Sigmoid colon (tissue), 7 donors: ENCODE data around the gene CTPS2. TPM values are rescaled to one million over a fixed set of nuclear protein-coding genes. Genes with fewer than 3 reads are reported as not detected.
A peak's percentile ranks its signal among the peaks of the same experiment; 100 is the strongest.

Experiments
- DNase-seq: peaks from one replicate; pipeline ENCODE4 v3.0.0-alpha.2; 2019
- H3K27ac ChIP-seq, 4 donors: fragments of 200-600 bp; sonication (generic); one replicate each; pipeline ENCODE4 v1.5.1; 2016 to 2019; ENCODE audit warnings: mild to moderate bottlenecking in 1 of 4
- H3K27me3 ChIP-seq, 3 donors: fragments of 200-600 bp; sonication (generic); one replicate each; pipeline ENCODE4 v1.5.1; 2019; ENCODE audit warnings: mild to moderate bottlenecking in 1 of 3
- H3K36me3 ChIP-seq, 4 donors: fragments of 200-600 bp; sonication (generic); one replicate each; pipeline ENCODE4 v1.5.1; 2016 to 2019
- H3K4me1 ChIP-seq, 4 donors: fragments of 200-600 bp; sonication (generic); one replicate each; pipeline ENCODE4 v1.5.1; 2017 to 2019
- H3K4me3 ChIP-seq, 4 donors: fragments of 200-600 bp; sonication (generic); one replicate each; pipeline ENCODE4 v1.5.1; 2017 to 2019; ENCODE audit warnings: mild to moderate bottlenecking in 2 of 4, moderate library complexity in 1 of 4
- H3K9me3 ChIP-seq, 4 donors: fragments of 200-600 bp in 3 of 4; sonication (generic) in 3 of 4; one replicate each; pipeline versions ENCODE4 v1.5.1 to v1.6.1; 2013 to 2019
- EP300 ChIP-seq, 4 donors: sonication (generic); formaldehyde crosslinking; IDR thresholded peaks; one replicate each; pipeline ENCODE4 v1.6.1; 2017; ENCODE audit warnings: antibody characterized with exemption in 4 of 4
- POLR2A ChIP-seq, 2 donors: fragments of 450-650 bp; IDR thresholded peaks; one replicate each; pipeline ENCODE4 v1.6.1; 2016; ENCODE audit warnings: antibody characterized with exemption in 2 of 2, mild to moderate bottlenecking in 2 of 2, moderate library complexity in 2 of 2
- POLR2AphosphoS5 ChIP-seq, 4 donors: sonication (generic); formaldehyde crosslinking; IDR thresholded peaks; one replicate each; pipeline ENCODE4 v1.6.1; 2017; ENCODE audit warnings: antibody characterized with exemption in 4 of 4
- WGBS, 2 donors: extraction: QIAGEN DNeasy Blood & Tissue Kit; methylation state at CpG; one replicate each; pipeline ENCODE4 v1.1.7; 2013; 5-methylcytosine and 5-hydroxymethylcytosine counted together
- intact Hi-C: fragments of 100-400 bp; cut with DNase I; formaldehyde crosslinking; loops from one replicate; pipeline ENCODE4 v1.15.1; 2023
- polyA plus RNA-seq, 3 donors: library from polyadenylated mRNA; stranded (reverse); fragments of 200-250 nt; gene quantifications; one replicate each; pipeline ENCODE4 v1.2.3, GENCODE V29; 2013
- total RNA-seq, 4 donors: library from RNA; depleted of rRNA; stranded (reverse); fragments of >200 nt; gene quantifications; one replicate each; pipeline ENCODE4 v1.1.0, GENCODE V29; 2016
- TF ChIP-seq, protein P1 (sequence below), 4 experiments: fragments of 450-650 bp in 3 of 4; fragments of 200-600 bp in 1 of 4; IDR thresholded peaks; one replicate each; pipeline ENCODE4 v1.5.1; 2016 to 2019; ENCODE audit warnings: antibody characterized with exemption in 4 of 4, mild to moderate bottlenecking in 3 of 4, moderate library complexity in 2 of 4
- donor health status: healthy with polysubstance abuse.
- donor health status: Bipolar disorder and iron deficiency.
- donor health status: healthy.

Gene CTPS2
- total and polyA plus RNA-seq, 7 donors = 6.0 to 23.0 (median 11.7) TPM

DNA sequence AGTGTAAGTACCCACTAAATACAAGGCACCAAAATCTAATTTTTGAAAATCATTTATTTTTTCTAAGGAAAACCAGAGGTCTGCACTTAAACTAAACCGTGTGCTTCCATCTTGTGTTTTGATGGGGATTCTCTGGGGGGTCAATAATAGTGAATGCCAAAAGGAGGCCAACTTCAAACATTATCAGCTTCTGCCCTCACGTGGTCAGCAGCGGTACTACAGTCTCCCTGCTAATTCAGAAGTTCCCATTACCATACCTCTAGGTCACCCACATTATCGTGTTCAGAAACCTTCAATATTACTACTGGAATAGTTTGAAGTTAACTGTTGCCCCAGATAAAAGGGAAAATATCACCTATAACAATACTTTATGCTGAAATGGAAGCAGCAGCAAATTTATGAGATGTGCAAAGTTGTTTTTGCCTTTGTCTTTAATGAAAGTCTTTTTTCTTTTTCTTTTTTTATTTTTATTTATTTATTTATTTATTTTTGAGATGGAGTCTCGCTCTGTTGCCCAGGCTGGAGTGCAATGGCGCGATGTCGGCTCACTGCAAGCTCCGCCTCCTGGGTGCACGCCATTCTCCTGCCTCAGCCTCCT lies 17.3 kb downstream of the CTPS2 start:
- no peak for DNase-seq
- Histone ChIP-seq H3K9me3 (no peaks in the 10 kb centered on the region), H3K36me3 (peaks cover 0 to 32% (median 0%) of the 10 kb centered on the region in 4 donors), H3K27me3 (no peaks in the 10 kb centered on the region), H3K4me1 (no peaks in the 10 kb centered on the region), H3K27ac (no peak overlapping the region), H3K4me3 (no peak overlapping the region)
- WGBS, 2 donors = 47 to 55% methylated on average over 10 of the region's 10 CpGs
- intact Hi-C loops = loop anchor here (10.0 kb wide), 2 partner anchors 930 to 1010 kb away; no protein-coding TSS in a partner anchor
- TF ChIP-seq EP300 (IDR thresholded peaks at IDR 0.05) = no peak
- TF ChIP-seq, protein P1, sequence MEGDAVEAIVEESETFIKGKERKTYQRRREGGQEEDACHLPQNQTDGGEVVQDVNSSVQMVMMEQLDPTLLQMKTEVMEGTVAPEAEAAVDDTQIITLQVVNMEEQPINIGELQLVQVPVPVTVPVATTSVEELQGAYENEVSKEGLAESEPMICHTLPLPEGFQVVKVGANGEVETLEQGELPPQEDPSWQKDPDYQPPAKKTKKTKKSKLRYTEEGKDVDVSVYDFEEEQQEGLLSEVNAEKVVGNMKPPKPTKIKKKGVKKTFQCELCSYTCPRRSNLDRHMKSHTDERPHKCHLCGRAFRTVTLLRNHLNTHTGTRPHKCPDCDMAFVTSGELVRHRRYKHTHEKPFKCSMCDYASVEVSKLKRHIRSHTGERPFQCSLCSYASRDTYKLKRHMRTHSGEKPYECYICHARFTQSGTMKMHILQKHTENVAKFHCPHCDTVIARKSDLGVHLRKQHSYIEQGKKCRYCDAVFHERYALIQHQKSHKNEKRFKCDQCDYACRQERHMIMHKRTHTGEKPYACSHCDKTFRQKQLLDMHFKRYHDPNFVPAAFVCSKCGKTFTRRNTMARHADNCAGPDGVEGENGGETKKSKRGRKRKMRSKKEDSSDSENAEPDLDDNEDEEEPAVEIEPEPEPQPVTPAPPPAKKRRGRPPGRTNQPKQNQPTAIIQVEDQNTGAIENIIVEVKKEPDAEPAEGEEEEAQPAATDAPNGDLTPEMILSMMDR (IDR thresholded peaks at IDR 0.05) = peak; percentile 27 to 66 (median 57)

DNA sequence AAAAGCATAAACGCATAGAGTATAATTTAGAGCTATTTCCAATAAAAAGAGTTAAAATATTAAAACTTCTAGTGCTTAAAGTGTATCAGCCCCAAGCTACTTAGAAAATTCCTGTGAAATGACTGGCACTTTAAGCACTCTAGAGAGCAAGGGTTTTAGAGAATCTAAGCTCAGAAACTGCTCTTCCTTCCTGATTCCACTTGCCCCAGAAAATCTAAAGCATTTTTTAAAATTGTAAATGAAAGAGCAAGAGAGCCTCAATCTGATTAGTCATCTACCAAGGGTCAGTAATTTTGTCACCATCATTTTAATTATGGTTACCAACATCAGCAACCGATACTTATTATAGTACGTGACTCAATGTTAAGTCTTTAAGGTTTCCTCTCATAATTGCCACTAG lies 25.0 kb downstream of the CTPS2 start:
- 95 to 98% methylated on average over 3 of the region's 3 CpGs for WGBS, 2 donors
- H3K27me3 ChIP-seq = no peaks in the 10 kb centered on the region
- no peak overlapping the region for H3K27ac ChIP-seq
- H3K36me3 ChIP-seq = peaks cover 0 to 33% (median 3%) of the 10 kb centered on the region in 4 donors
- TF ChIP-seq, protein P1 (IDR thresholded peaks at IDR 0.05) = no peak
- TF ChIP-seq POLR2A (IDR thresholded peaks at IDR 0.05) (no peak), POLR2AphosphoS5 (IDR thresholded peaks at IDR 0.05) (no peak), EP300 (IDR thresholded peaks at IDR 0.05) (no peak)
- intact Hi-C loops = no loop called here
- no peak overlapping the region for H3K4me3 ChIP-seq
- no peaks in the 10 kb centered on the region for H3K9me3 ChIP-seq
- DNase-seq = no peak
- no peaks in the 10 kb centered on the region for H3K4me1 ChIP-seq

DNA sequence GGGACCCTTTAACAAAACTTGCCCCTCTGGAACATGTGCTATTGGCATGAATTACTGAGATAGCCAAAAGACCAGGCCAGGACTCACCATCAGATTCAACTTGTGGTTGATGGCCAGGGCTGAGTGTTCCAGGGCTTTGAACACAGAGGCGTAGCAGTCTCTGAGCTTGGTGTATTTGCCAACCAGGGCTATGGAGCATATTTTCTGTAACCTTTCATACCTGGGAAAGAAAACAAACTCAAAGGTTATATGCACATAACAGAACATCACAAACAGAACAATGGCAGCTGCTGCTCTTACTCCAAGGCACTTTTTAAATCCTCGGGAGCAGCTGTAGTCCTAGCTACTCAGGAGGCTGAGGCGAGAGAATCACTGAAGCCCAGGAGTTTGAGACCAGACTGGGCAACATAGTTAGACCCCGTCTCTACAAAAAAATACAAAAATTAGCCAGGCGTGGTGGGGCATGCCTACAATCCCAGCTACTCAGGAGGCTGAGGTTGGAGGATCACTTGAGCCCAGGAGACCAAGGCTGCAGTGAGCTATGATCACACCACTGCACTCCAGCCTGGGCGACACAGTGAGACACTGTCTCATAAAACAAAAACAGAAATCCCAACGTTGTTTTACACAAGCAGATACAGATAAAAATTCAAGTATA lies 29.3 kb downstream of the CTPS2 start:
- TF ChIP-seq, protein P1 (IDR thresholded peaks at IDR 0.05) = no peak
- TF ChIP-seq POLR2A (IDR thresholded peaks at IDR 0.05) = no peak
- TF ChIP-seq POLR2AphosphoS5 (IDR thresholded peaks at IDR 0.05) = no peak
- no peak for TF ChIP-seq EP300 (IDR thresholded peaks at IDR 0.05)
- H3K36me3 ChIP-seq = peaks cover 0 to 35% (median 5%) of the 10 kb centered on the region in 4 donors
- H3K27me3 ChIP-seq = no peaks in the 10 kb centered on the region
- no peak overlapping the region for H3K27ac ChIP-seq
- intact Hi-C loops = no loop called here
- whole genome bisulfite sequencing, 2 donors = 91 to 96% methylated on average over 7 of the region's 7 CpGs
- H3K4me3 ChIP-seq = no peak overlapping the region
- H3K4me1 ChIP-seq = no peaks in the 10 kb centered on the region
- no peaks in the 10 kb centered on the region for H3K9me3 ChIP-seq
- DNase-seq = no peak

DNA sequence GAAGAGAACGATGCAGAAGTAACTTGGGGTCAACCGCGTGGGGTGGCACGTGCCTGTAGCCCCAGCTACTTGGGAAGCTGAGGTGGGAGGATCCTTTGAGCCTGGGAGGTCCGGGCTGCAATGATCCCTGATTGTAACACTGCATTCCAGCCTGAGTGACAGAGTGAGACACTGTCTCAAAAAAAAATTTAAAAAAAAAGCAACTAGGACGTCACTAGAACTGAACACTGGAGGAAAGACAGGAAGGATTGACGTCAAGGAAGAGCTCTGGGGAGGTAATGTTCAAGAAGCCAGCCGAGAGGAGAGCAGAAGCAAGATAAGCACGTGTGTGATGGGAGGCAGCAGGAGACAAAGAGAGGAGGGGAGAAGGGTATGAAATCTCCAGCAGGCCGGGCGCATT lies 33.8 kb downstream of the CTPS2 start:
- no peak overlapping the region for H3K27ac ChIP-seq
- intact Hi-C loops = no loop called here
- no peaks in the 10 kb centered on the region for H3K9me3 ChIP-seq
- H3K4me3 ChIP-seq = no peak overlapping the region
- peaks cover 0 to 38% (median 5%) of the 10 kb centered on the region in 4 donors for H3K36me3 ChIP-seq
- DNase-seq = no peak
- H3K27me3 ChIP-seq = no peaks in the 10 kb centered on the region
- no peaks in the 10 kb centered on the region for H3K4me1 ChIP-seq
- 88 to 91% methylated on average over 11 of the region's 11 CpGs for WGBS, 2 donors
- no peak for TF ChIP-seq POLR2AphosphoS5 (IDR thresholded peaks at IDR 0.05)
- TF ChIP-seq, protein P1 (IDR thresholded peaks at IDR 0.05) = no peak
- TF ChIP-seq POLR2A (IDR thresholded peaks at IDR 0.05) = no peak
- no peak for TF ChIP-seq EP300 (IDR thresholded peaks at IDR 0.05)
